Spinal cord (tissue), 10 donors: ENCODE data around the gene SEMA3E. TPM values are rescaled to one million over a fixed set of nuclear protein-coding genes. Genes with fewer than 3 reads are reported as not detected.
A peak's percentile ranks its signal among the peaks of the same experiment; 100 is the strongest.

Source experiments
- DNase-seq, 6 donors: peaks; one replicate each; pipeline versions ENCODE4 v3.0.0 to v3.0.0-alpha.2; 2013 to 2015; ENCODE audit warnings: low spot score in 6 of 6, low read depth in 4 of 6
- H3K27ac ChIP-seq: one replicate; pipeline ENCODE4 v1.5.1; 2013; ENCODE audit warnings: low read depth, low read length, control low read depth
- H3K27me3 ChIP-seq: one replicate; pipeline ENCODE4 v1.6.1; 2013; ENCODE audit warnings: low read length; ENCODE audit not compliant: control insufficient read depth, insufficient read depth
- H3K36me3 ChIP-seq: one replicate; pipeline ENCODE4 v1.6.1; 2013; ENCODE audit warnings: low read length; ENCODE audit not compliant: control insufficient read depth, insufficient read depth
- H3K4me1 ChIP-seq: one replicate; pipeline ENCODE4 v1.6.1; 2013; ENCODE audit warnings: low read length; ENCODE audit not compliant: control insufficient read depth, insufficient read depth
- H3K4me3 ChIP-seq: one replicate; pipeline ENCODE4 v1.5.1; 2013; ENCODE audit warnings: low read depth, low read length, control low read depth
- H3K9me3 ChIP-seq: one replicate; pipeline ENCODE4 v1.6.1; 2013; ENCODE audit warnings: low read length; ENCODE audit not compliant: control insufficient read depth, insufficient read depth
- WGBS: methylation state at CpG from one replicate; pipeline ENCODE4 v1.1.5; 2013; ENCODE audit warnings: missing lambda C conversion rate; ENCODE audit not compliant: insufficient coverage; 5-methylcytosine and 5-hydroxymethylcytosine counted together
- polyA plus RNA-seq, 2 donors: library from polyadenylated mRNA; unstranded; fragments of 120-200 nt; gene quantifications; one replicate each; pipeline ENCODE4 v1.2.1, GENCODE V29; 2013; ENCODE audit not compliant: insufficient read length in 2 of 2
- total RNA-seq, 2 donors: library from RNA; depleted of rRNA in 1 of 2; stranded (reverse); fragments of 120-200 nt in 1 of 2; fragments of >200 nt in 1 of 2; gene quantifications; one replicate each; pipeline versions ENCODE4 v1.2.3 to v1.2.4, GENCODE V29; 2013 to 2014
- donor health status: healthy.

SEMA3E gene
- total and polyA plus RNA-seq, 4 donors: 2.8 to 11.8 (median 7.1) TPM

- Histone ChIP-seq H3K36me3 (no peaks in the 10 kb centered on the region), H3K4me1 (no peaks in the 10 kb centered on the region), H3K4me3 (no peak overlapping the region), H3K27me3 (no peaks in the 10 kb centered on the region), H3K27ac (no peak overlapping the region), H3K9me3 (no peaks in the 10 kb centered on the region)
- no peak for DNase-seq
- 96% methylated on average over 3 of the region's 7 CpGs for WGBS
Measured at GRCh38 chr7:83541187-83541960, 107.6 kb downstream of the SEMA3E start.

DNA sequence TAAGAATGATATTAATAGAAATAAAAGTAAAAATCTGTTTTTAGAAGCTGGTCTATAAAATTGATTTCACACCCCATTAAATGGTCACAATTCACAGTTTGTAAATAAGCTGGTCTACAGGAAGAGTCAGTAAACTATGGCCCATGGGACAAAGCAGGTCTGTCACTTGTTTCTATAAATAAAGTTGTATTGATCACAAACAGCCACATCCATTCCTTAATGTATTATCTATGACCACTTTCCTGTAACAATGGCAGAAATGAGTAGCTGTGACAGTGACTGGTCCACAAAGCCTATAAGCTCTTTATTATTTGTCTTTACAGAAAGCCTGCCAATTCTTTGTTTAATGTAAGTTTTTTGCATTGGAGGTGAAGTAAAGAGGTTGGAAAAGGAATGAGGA is 114.5 kb downstream of the SEMA3E start:
- no peaks in the 10 kb centered on the region for H3K9me3 ChIP-seq
- no peaks in the 10 kb centered on the region for H3K27me3 ChIP-seq
- H3K4me3 ChIP-seq: no peak overlapping the region
- H3K4me1 ChIP-seq: no peaks in the 10 kb centered on the region
- H3K27ac ChIP-seq: no peak overlapping the region
- no peaks in the 10 kb centered on the region for H3K36me3 ChIP-seq
- DNase-seq: no peak

- no peak for DNase-seq
- WGBS: 100% methylated on average over 1 of the region's 2 CpGs
- H3K4me1 ChIP-seq: no peaks in the 10 kb centered on the region
- H3K27me3 ChIP-seq: no peaks in the 10 kb centered on the region
- H3K36me3 ChIP-seq: no peaks in the 10 kb centered on the region
- H3K9me3 ChIP-seq: no peaks in the 10 kb centered on the region
- H3K27ac ChIP-seq: no peak overlapping the region
- H3K4me3 ChIP-seq: no peak overlapping the region
Measured at GRCh38 chr7:83532219-83532618, 116.7 kb downstream of the SEMA3E start.

- no peak for DNase-seq
- Histone ChIP-seq H3K27ac (no peak overlapping the region), H3K27me3 (no peaks in the 10 kb centered on the region), H3K4me1 (no peaks in the 10 kb centered on the region), H3K4me3 (no peak overlapping the region), H3K9me3 (no peaks in the 10 kb centered on the region), H3K36me3 (no peaks in the 10 kb centered on the region)
- WGBS: no CpG with 5 or more reads among the region's 2 CpGs
Measured at GRCh38 chr7:83531766-83532165, 117.2 kb downstream of the SEMA3E start.

DNA sequence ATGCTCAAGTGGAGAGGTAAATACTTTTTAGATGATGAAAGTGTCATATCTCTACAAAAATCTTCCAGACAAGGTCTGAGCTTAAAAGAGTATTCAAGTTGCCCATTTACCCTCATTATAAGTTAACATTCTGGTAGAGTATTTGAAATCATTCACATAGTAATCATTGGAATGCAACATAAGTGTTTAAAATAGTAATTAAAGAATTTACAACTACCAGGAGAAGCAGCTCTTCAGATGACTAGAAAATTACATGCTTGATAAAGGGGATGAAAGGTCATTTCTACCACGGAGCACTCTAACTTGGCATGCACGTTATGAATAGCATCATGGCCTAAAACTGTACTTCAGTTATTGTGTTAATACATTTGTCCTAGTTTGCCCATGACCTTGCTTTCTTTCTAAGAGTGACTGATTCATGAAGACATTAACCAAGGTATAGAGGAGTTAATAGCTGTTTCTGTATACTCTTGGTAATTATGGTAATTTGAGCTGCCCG is 120.0 kb downstream of the SEMA3E start:
- no CpG with 5 or more reads among the region's 3 CpGs for WGBS
- H3K9me3 ChIP-seq: no peaks in the 10 kb centered on the region
- DNase-seq: no peak
- H3K27me3 ChIP-seq: no peaks in the 10 kb centered on the region
- no peaks in the 10 kb centered on the region for H3K4me1 ChIP-seq
- no peaks in the 10 kb centered on the region for H3K36me3 ChIP-seq
- no peak overlapping the region for H3K4me3 ChIP-seq
- H3K27ac ChIP-seq: no peak overlapping the region

DNA sequence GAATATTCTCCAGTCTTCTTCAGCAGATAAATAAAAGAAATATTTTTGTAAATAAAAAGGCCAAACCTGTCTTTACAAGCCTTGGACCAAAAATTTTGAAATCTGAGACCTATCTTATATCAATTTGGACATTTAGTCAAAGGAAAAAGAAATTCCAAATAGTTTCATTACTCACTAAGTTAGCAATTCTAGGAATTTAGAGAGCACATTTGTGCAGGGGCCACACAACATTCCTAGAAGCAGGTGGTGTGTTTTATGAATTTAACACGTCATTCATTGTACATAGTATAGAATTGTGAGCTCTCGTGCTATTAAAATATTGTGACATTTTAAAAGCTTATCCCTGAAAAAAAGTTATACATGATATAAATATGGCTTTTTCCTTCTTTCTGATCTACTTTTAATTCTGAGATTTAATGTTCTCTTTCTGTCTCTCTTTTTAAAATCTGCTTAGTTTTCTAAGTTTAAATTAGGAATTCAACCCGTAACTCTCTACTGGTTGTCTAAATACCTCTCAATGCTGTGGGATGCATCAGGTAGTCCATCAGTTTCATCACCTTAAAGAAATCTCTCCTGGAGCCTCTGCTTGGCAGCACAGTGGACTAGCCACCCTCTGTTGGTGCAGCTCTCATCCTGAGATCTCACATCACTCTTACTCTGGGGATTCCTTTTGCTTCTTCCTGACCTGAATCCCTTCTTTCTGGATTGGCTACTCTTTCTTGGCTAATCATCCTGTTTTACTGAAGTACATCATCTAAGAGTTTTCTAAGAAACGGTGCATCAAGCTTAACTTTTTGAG is 124.5 kb downstream of the SEMA3E start:
- Histone ChIP-seq H3K36me3 (no peaks in the 10 kb centered on the region), H3K27ac (no peak overlapping the region), H3K4me1 (no peaks in the 10 kb centered on the region), H3K9me3 (no peaks in the 10 kb centered on the region), H3K27me3 (no peaks in the 10 kb centered on the region), H3K4me3 (no peak overlapping the region)
- DNase-seq: no peak
- WGBS: 100% methylated on average over 1 of the region's 4 CpGs

DNA sequence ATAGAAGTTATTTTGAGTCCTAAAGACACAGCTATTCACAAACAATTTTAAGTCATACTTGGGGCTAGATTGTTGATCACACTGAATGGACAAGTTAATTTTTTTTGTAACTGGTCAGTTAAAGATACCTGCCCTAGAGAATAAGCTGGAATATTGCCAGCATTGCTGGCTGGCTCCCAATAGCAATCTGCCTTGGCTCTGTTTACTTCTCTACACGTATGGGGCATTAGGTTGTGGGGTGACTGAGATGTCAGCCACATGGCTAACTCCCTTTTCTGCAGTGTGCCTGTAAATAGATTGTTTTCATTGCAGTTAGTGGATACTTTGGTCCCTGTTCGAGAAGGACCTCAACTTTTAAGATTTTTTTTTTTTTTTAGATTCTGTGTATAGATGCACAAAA is 128.2 kb downstream of the SEMA3E start:
- H3K27ac ChIP-seq: no peak overlapping the region
- no peaks in the 10 kb centered on the region for H3K27me3 ChIP-seq
- no CpG with 5 or more reads among the region's 2 CpGs for WGBS
- H3K9me3 ChIP-seq: no peaks in the 10 kb centered on the region
- no peak overlapping the region for H3K4me3 ChIP-seq
- H3K36me3 ChIP-seq: no peaks in the 10 kb centered on the region
- no peak for DNase-seq
- H3K4me1 ChIP-seq: no peaks in the 10 kb centered on the region

- no peak overlapping the region for H3K4me3 ChIP-seq
- no peaks in the 10 kb centered on the region for H3K36me3 ChIP-seq
- DNase-seq: no peak
- no peak overlapping the region for H3K27ac ChIP-seq
- no peaks in the 10 kb centered on the region for H3K4me1 ChIP-seq
- no peaks in the 10 kb centered on the region for H3K27me3 ChIP-seq
- no CpG with 5 or more reads among the region's 2 CpGs for WGBS
- H3K9me3 ChIP-seq: no peaks in the 10 kb centered on the region
Measured at GRCh38 chr7:83519240-83519639, 129.7 kb downstream of the SEMA3E start.

DNA sequence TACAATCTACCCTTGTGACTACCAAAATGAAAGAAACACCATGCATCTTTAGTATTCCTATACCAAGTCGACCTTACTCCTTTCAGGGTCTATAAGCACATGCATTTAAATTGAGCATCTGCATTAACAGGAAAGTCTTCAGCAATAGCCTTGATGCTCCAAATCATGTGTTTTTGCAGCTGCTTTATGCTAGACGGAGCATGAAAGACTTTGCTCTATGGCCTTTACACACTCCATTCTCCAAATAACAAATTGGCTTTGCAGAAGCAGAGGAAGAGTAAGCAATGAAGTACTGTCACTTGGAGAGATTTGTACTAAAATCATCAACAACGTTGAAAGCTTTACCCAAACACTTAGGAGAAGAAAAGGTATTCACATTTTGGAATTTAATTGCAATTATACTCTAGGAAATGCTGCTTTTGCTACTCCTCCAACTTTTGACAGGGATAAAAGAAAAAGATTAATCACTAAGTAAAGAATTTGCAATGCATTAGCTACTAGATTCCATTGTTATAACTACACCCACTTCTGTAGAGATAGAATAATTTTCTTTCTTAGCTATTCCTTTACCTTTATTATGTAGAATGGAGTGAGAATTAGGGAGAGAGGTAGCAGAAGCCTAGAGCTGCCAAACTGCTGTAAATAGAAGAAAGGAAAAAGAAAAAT is 131.8 kb downstream of the SEMA3E start:
- no peaks in the 10 kb centered on the region for H3K27me3 ChIP-seq
- WGBS: 11% methylated on average over 1 of the region's 3 CpGs
- no peaks in the 10 kb centered on the region for H3K36me3 ChIP-seq
- H3K9me3 ChIP-seq: no peaks in the 10 kb centered on the region
- H3K4me3 ChIP-seq: no peak overlapping the region
- H3K4me1 ChIP-seq: no peaks in the 10 kb centered on the region
- H3K27ac ChIP-seq: no peak overlapping the region
- DNase-seq: peak in 2 of 6 donors; percentile 10 to 27
